ENCODE measurements around the gene ZEB1. TPM values are rescaled to one million over a fixed set of nuclear protein-coding genes. Genes with fewer than 3 reads are reported as not detected.

The ZEB1 gene
- total and polyA plus RNA-seq, 9 donors = 11.0 to 48.4 (median 40.2) TPM

- Histone ChIP-seq H3K36me3 (no peaks in the 10 kb centered on the region), H3K4me1 (ENCODE audit: insufficient read depth) (no peaks in the 10 kb centered on the region), H3K4me3 (no peak overlapping the region), H3K27ac (no peak overlapping the region), H3K9me3 (no peaks in the 10 kb centered on the region), H3K27me3 (no peaks in the 10 kb centered on the region)
- 77 to 97% (median 88%) methylated on average over 1 of the region's 1 CpG for WGBS, 3 donors
- no peak for DNase-seq
- intact Hi-C loops (cut with DNase I) = no loop called here
- TF ChIP-seq CTCF (IDR thresholded peaks at IDR 0.05) (no peak), EP300 (IDR thresholded peaks at IDR 0.05) (no peak), POLR2A (IDR thresholded peaks at IDR 0.05) (no peak)
Measured at GRCh38 chr10:31477584-31477983, 158.6 kb downstream of the ZEB1 start.

GRCh38 chr10:31479752-31480151 lies 160.7 kb downstream of the ZEB1 start:
- H3K4me1 ChIP-seq (ENCODE audit: insufficient read depth) = no peaks in the 10 kb centered on the region
- no peak overlapping the region for H3K27ac ChIP-seq
- intact Hi-C loops (cut with DNase I) = no loop called here
- H3K27me3 ChIP-seq = no peaks in the 10 kb centered on the region
- TF ChIP-seq EP300 (IDR thresholded peaks at IDR 0.05) = no peak
- no peak for TF ChIP-seq POLR2A (IDR thresholded peaks at IDR 0.05)
- TF ChIP-seq CTCF (IDR thresholded peaks at IDR 0.05) = no peak
- no peaks in the 10 kb centered on the region for H3K36me3 ChIP-seq
- no peak overlapping the region for H3K4me3 ChIP-seq
- DNase-seq = no peak
- H3K9me3 ChIP-seq = no peaks in the 10 kb centered on the region

- DNase-seq = no peak
- WGBS, 3 donors = 92 to 95% (median 93%) methylated on average over 2 of the region's 2 CpGs
- Histone ChIP-seq H3K27me3 (no peaks in the 10 kb centered on the region), H3K4me1 (ENCODE audit: insufficient read depth) (no peaks in the 10 kb centered on the region), H3K36me3 (no peaks in the 10 kb centered on the region), H3K4me3 (no peak overlapping the region), H3K27ac (no peak overlapping the region), H3K9me3 (no peaks in the 10 kb centered on the region)
- intact Hi-C loops (cut with DNase I) = no loop called here
- no peak for TF ChIP-seq POLR2A (IDR thresholded peaks at IDR 0.05)
- TF ChIP-seq CTCF (IDR thresholded peaks at IDR 0.05) = no peak
- no peak for TF ChIP-seq EP300 (IDR thresholded peaks at IDR 0.05)
Measured at GRCh38 chr10:31483546-31483945, 164.5 kb downstream of the ZEB1 start.

GRCh38 chr10:31484431-31485135 lies 165.6 kb downstream of the ZEB1 start:
- intact Hi-C loops (cut with DNase I) = no loop called here
- no peak overlapping the region for H3K27ac ChIP-seq
- no peak overlapping the region for H3K4me3 ChIP-seq
- 77 to 84% (median 81%) methylated on average over 4 of the region's 4 CpGs for WGBS, 3 donors
- TF ChIP-seq EP300 (IDR thresholded peaks at IDR 0.05) = no peak
- TF ChIP-seq CTCF (IDR thresholded peaks at IDR 0.05) = no peak
- no peak for TF ChIP-seq POLR2A (IDR thresholded peaks at IDR 0.05)
- no peaks in the 10 kb centered on the region for H3K36me3 ChIP-seq
- no peaks in the 10 kb centered on the region for H3K4me1 ChIP-seq (ENCODE audit: insufficient read depth)
- H3K27me3 ChIP-seq = no peaks in the 10 kb centered on the region
- no peaks in the 10 kb centered on the region for H3K9me3 ChIP-seq
- no peak for DNase-seq

Data from ovary (tissue), 9 donors.